ENCODE data around the gene GLIS1. TPM values are rescaled to one million over a fixed set of nuclear protein-coding genes. Genes with fewer than 3 reads are reported as not detected.

Gene GLIS1
- total RNA-seq, 1 experiment from 2014 or later: 0.24 TPM

DNA sequence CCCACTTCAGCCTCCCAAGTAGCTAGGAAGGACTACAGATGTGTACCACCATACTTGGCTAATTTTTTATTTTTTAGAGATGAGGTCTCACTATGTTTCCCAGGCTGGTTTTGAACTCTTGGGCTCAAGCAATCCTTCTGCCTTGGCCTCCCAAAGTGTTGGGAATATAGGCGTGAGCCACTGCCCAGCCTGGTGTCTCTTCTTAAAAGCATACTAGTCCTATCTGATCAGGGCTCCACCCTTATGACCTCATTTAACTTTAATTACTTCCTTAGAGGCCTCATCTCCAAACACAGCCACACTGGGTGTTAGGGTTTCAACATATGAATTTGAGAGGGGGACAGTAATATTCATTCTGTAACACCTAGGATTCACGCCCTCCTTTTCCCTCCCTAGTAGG is 130.9 kb downstream of the GLIS1 start (continued):
- TF ChIP-seq OVOL2 (CRISPR knock-in tag; IDR thresholded peaks at IDR 0.05; ENCODE audit: borderline replicate concordance): no peak

DNA sequence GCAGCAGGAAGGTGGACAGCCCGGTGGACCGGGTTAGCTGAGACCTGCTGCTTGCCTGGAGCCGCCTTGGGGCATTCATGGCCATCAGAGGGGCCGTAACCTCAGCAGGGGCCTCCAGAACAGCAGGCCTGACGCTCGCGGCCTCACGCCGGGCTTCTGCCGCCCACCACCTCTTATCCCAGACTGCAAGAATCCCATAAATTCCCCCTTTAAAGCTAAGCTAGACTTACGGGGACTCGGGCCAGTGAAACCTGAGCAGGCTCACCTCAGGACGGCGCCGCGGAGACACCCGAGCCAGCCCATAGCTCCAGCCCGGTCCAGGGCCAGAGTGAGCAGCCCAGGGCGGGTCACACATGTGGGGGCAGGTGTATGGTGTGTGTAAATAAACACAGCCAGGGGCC is 132.3 kb downstream of the GLIS1 start:
- Mint-ChIP-seq H3K4me3 (no peak overlapping the region), H3K36me3 (peaks cover 10% of the 10 kb centered on the region), H3K9me3 (peaks cover 23% of the 10 kb centered on the region), H3K27me3 (ENCODE audit: low read depth) (peaks cover 5% of the 10 kb centered on the region; the same call in 1 of the 2 replicates), H3K4me1 (peaks cover 6% of the 10 kb centered on the region; the same call in 1 of the 2 replicates), H3K27ac (no peak overlapping the region)
- TF ChIP-seq SP1 (CRISPR knock-in tag; conservative IDR thresholded peaks at IDR 0.05) (no peak), GTF2I (CRISPR knock-in tag; conservative IDR thresholded peaks at IDR 0.05) (no peak), CREB1 (CRISPR knock-in tag; IDR thresholded peaks at IDR 0.05) (no peak), ZNF138 (CRISPR knock-in tag; conservative IDR thresholded peaks at IDR 0.05) (no peak), ETV6 (CRISPR knock-in tag; IDR thresholded peaks at IDR 0.05) (no peak), ESRRA (CRISPR knock-in tag; IDR thresholded peaks at IDR 0.05; ENCODE audit: borderline replicate concordance) (no peak), NFYB (CRISPR knock-in tag; conservative IDR thresholded peaks at IDR 0.05; ENCODE audit: low read depth) (no peak), TCF7 (CRISPR knock-in tag; IDR thresholded peaks at IDR 0.05; ENCODE audit: low read depth) (no peak), ELF4 (CRISPR knock-in tag; IDR thresholded peaks at IDR 0.05; ENCODE audit: low read depth) (no peak), SMAD4 (CRISPR knock-in tag; IDR thresholded peaks at IDR 0.05) (no peak), ZNF416 (CRISPR knock-in tag; IDR thresholded peaks at IDR 0.05) (no peak)
- TF ChIP-seq, protein P1, sequence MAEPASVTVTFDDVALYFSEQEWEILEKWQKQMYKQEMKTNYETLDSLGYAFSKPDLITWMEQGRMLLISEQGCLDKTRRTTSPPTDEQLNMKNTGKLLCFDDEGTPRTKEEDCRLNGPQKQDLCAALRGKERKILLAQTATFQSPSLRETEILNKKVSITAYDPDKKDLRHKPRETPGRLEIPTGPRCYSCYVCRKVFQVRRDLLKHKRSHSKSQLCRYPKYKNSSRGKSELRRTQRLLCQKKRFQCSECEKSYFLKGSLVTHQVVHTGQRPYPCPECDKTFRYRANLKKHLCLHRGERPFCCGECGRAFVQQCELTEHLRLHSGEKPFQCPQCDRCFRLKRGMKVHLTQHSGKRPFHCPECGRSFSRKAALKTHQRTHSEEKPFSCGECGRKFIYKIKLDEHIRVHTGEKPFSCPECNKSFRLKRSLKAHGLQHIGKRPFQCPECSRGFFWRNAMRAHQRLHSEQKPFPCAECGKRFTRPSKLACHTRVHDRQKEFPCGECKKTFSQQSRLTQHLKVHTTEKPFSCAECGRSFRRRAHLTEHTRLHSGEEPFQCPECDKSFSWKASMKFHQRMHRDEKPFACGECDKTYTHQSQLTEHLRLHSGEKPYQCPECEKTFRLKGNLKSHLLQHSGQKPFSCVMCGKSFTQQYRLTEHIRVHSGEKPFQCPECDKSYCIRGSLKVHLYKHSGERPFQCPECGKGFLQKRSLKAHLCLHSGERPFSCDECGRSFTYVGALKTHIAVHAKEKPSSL (CRISPR knock-in tag; conservative IDR thresholded peaks at IDR 0.05): no peak
- TF ChIP-seq, protein P2, sequence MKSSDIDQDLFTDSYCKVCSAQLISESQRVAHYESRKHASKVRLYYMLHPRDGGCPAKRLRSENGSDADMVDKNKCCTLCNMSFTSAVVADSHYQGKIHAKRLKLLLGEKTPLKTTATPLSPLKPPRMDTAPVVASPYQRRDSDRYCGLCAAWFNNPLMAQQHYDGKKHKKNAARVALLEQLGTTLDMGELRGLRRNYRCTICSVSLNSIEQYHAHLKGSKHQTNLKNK (CRISPR knock-in tag; IDR thresholded peaks at IDR 0.05): no peak
- TF ChIP-seq, protein P3, sequence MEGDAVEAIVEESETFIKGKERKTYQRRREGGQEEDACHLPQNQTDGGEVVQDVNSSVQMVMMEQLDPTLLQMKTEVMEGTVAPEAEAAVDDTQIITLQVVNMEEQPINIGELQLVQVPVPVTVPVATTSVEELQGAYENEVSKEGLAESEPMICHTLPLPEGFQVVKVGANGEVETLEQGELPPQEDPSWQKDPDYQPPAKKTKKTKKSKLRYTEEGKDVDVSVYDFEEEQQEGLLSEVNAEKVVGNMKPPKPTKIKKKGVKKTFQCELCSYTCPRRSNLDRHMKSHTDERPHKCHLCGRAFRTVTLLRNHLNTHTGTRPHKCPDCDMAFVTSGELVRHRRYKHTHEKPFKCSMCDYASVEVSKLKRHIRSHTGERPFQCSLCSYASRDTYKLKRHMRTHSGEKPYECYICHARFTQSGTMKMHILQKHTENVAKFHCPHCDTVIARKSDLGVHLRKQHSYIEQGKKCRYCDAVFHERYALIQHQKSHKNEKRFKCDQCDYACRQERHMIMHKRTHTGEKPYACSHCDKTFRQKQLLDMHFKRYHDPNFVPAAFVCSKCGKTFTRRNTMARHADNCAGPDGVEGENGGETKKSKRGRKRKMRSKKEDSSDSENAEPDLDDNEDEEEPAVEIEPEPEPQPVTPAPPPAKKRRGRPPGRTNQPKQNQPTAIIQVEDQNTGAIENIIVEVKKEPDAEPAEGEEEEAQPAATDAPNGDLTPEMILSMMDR (IDR thresholded peaks at IDR 0.05): no peak
- TF ChIP-seq, protein P4, sequence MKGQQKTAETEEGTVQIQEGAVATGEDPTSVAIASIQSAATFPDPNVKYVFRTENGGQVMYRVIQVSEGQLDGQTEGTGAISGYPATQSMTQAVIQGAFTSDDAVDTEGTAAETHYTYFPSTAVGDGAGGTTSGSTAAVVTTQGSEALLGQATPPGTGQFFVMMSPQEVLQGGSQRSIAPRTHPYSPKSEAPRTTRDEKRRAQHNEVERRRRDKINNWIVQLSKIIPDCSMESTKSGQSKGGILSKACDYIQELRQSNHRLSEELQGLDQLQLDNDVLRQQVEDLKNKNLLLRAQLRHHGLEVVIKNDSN (CRISPR knock-in tag; IDR thresholded peaks at IDR 0.05): no peak
- TF ChIP-seq, protein P5, sequence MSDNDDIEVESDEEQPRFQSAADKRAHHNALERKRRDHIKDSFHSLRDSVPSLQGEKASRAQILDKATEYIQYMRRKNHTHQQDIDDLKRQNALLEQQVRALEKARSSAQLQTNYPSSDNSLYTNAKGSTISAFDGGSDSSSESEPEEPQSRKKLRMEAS (CRISPR knock-in tag; IDR thresholded peaks at IDR 0.05): no peak
- TF ChIP-seq, protein P6, sequence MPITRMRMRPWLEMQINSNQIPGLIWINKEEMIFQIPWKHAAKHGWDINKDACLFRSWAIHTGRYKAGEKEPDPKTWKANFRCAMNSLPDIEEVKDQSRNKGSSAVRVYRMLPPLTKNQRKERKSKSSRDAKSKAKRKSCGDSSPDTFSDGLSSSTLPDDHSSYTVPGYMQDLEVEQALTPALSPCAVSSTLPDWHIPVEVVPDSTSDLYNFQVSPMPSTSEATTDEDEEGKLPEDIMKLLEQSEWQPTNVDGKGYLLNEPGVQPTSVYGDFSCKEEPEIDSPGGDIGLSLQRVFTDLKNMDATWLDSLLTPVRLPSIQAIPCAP (CRISPR knock-in tag; IDR thresholded peaks at IDR 0.05): no peak
- TF ChIP-seq, protein P7, sequence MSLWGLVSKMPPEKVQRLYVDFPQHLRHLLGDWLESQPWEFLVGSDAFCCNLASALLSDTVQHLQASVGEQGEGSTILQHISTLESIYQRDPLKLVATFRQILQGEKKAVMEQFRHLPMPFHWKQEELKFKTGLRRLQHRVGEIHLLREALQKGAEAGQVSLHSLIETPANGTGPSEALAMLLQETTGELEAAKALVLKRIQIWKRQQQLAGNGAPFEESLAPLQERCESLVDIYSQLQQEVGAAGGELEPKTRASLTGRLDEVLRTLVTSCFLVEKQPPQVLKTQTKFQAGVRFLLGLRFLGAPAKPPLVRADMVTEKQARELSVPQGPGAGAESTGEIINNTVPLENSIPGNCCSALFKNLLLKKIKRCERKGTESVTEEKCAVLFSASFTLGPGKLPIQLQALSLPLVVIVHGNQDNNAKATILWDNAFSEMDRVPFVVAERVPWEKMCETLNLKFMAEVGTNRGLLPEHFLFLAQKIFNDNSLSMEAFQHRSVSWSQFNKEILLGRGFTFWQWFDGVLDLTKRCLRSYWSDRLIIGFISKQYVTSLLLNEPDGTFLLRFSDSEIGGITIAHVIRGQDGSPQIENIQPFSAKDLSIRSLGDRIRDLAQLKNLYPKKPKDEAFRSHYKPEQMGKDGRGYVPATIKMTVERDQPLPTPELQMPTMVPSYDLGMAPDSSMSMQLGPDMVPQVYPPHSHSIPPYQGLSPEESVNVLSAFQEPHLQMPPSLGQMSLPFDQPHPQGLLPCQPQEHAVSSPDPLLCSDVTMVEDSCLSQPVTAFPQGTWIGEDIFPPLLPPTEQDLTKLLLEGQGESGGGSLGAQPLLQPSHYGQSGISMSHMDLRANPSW (CRISPR knock-in tag; conservative IDR thresholded peaks at IDR 0.05; ENCODE audit: low read depth): no peak
- TF ChIP-seq, protein P8, sequence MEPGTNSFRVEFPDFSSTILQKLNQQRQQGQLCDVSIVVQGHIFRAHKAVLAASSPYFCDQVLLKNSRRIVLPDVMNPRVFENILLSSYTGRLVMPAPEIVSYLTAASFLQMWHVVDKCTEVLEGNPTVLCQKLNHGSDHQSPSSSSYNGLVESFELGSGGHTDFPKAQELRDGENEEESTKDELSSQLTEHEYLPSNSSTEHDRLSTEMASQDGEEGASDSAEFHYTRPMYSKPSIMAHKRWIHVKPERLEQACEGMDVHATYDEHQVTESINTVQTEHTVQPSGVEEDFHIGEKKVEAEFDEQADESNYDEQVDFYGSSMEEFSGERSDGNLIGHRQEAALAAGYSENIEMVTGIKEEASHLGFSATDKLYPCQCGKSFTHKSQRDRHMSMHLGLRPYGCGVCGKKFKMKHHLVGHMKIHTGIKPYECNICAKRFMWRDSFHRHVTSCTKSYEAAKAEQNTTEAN (CRISPR knock-in tag; IDR thresholded peaks at IDR 0.05): no peak
- peak; percentile 45 for DNase-seq (ENCODE audit: low spot score)
- ChIA-PET CTCF (interaction anchor here (0.6 to 4.4 kb wide), 9 partner anchors 13 to 1173 kb away, joined by 3 to 28 read pairs (median 5); no protein-coding TSS in a partner anchor), POLR2A (no interaction called here)
- ATAC-seq: peak; percentile 96
